ENCODE measurements around the gene SMCO4.
"Not testable (repeated sequence)": the region's sequence is repeated elsewhere in the genome, so short reads cannot be mapped to it uniquely, and the experiment has no call there.

- TF ChIP-seq, protein P1, sequence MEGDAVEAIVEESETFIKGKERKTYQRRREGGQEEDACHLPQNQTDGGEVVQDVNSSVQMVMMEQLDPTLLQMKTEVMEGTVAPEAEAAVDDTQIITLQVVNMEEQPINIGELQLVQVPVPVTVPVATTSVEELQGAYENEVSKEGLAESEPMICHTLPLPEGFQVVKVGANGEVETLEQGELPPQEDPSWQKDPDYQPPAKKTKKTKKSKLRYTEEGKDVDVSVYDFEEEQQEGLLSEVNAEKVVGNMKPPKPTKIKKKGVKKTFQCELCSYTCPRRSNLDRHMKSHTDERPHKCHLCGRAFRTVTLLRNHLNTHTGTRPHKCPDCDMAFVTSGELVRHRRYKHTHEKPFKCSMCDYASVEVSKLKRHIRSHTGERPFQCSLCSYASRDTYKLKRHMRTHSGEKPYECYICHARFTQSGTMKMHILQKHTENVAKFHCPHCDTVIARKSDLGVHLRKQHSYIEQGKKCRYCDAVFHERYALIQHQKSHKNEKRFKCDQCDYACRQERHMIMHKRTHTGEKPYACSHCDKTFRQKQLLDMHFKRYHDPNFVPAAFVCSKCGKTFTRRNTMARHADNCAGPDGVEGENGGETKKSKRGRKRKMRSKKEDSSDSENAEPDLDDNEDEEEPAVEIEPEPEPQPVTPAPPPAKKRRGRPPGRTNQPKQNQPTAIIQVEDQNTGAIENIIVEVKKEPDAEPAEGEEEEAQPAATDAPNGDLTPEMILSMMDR (IDR thresholded peaks at IDR 0.05; ENCODE audit: low read length), result not testable (repeated sequence)
- not testable (repeated sequence) for TF ChIP-seq EZH2 (IDR thresholded peaks at IDR 0.05; ENCODE audit: borderline replicate concordance, low read length)
Observed at GRCh38 chr11:93576870-93577269, 33.7 kb upstream of the SMCO4 start.

Data from OCI-LY1 (cell line).